Left renal cortex interstitium (tissue), 4 donors: ENCODE measurements around the gene BAZ1B. TPM values are rescaled to one million over a fixed set of nuclear protein-coding genes. Genes with fewer than 3 reads are reported as not detected.

Experiments used
- DNase-seq, 4 donors: peaks; one replicate each; pipeline ENCODE4 v3.0.0-alpha.2; 2013; ENCODE audit warnings: low read depth in 4 of 4, low spot score in 2 of 4, missing footprints in 1 of 4
- polyA plus RNA-seq, 4 donors: library from polyadenylated mRNA; unstranded; fragments of 120-200 nt; gene quantifications; one replicate each; pipeline ENCODE4 v1.2.1, GENCODE V29; 2013; ENCODE audit not compliant: insufficient read length in 4 of 4

Gene BAZ1B
- polyA plus RNA-seq, 4 donors, result 67.5 to 78.7 (median 72.7) TPM

- peak in 2 of 4 donors; percentile 53 to 62 for DNase-seq
These were observed 124.4 kb downstream of the BAZ1B start for GRCh38 chr7:73397521-73398281.

DNA sequence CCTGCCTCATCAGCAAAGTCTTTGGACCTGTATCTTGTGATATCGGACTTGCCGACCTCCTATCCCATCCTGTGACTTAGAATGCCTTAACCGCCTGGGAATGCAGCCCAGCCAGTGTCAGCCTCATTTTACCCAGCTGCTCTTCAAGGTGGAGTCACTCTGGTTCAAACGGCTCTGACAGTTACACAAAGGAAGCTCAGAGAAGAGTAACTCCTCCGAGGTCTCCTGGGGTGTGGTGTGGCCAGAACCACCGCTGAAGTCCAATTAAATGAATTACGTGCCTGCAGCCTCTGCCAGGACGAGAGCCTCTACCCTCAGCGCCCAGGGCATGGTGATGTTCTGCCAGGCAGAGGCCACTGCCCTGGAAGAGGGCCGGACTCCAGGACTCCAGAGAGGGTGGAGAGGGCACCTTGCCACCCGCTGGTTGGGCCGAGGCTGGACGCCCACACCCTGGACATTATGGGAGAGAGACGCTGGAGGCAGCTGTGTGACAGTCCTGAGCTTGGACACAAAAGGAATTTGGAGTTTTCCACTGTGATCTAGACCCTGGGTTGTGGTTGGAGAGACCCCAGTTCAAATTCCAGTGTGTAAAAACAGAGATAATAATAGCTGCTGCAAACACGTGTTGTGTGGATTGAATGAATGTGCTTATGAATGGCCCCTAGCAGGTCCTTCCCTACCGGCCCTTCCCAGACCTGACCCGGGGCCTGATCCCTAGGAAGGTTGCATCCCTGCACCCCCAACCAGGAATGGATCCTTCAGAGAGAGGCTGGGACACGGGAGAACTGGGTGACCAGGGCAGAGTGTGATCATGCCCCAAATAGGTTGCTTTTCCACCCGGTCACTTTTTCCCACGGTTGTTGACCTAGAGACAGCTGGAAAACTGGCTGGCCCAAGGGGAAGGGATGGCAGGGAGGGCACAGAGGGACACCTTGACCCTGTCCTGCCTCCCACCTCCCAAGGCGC is 126.3 kb downstream of the BAZ1B start:
- no peak for DNase-seq

- DNase-seq, result no peak
These were observed 127.7 kb downstream of the BAZ1B start for GRCh38 chr7:73394422-73394821.

- DNase-seq, result no peak
These were observed 130.7 kb downstream of the BAZ1B start for GRCh38 chr7:73391396-73391795.

Other genes starting within 250 kb of the BAZ1B start
- 10 to 100 TPM; 13.7 to 21.5 (median 19.7) TPM for gene NSUN5, start 213.5 kb downstream of the BAZ1B start, polyA plus RNA-seq
- under 1 TPM; 0.20 to 0.43 (median 0.32) TPM for gene TRIM50, start 194.2 kb downstream of the BAZ1B start, polyA plus RNA-seq
- under 1 TPM in 3 of 4 donors, not detected in 1; 0.29 to 0.90 (median 0.78) TPM for gene FKBP6, start 194.1 kb downstream of the BAZ1B start, polyA plus RNA-seq
- under 1 TPM; 0.28 to 0.67 (median 0.54) TPM for gene FZD9, start 88.5 kb downstream of the BAZ1B start, polyA plus RNA-seq
- 10 to 100 TPM; 37.0 to 44.3 (median 40.9) TPM for gene BCL7B, start 35.4 kb upstream of the BAZ1B start, polyA plus RNA-seq
- gene TBL2, start 56.3 kb upstream of the BAZ1B start, polyA plus RNA-seq, result 10 to 100 TPM; 39.3 to 42.5 (median 40.6) TPM
- gene MLXIPL, start 102.2 kb upstream of the BAZ1B start, polyA plus RNA-seq, result 10 to 100 TPM in 1 of 4 donors, 1 to 10 TPM in 3; 3.0 to 10.1 (median 5.2) TPM
- gene VPS37D, start 145.5 kb upstream of the BAZ1B start, polyA plus RNA-seq, result 10 to 100 TPM; 12.0 to 22.5 (median 16.2) TPM
- gene DNAJC30, start 161.2 kb upstream of the BAZ1B start, polyA plus RNA-seq, result 10 to 100 TPM in 3 of 4 donors, 1 to 10 TPM in 1; 9.9 to 13.9 (median 12.2) TPM
- 100 to 1,000 TPM in 1 of 4 donors, 10 to 100 TPM in 3; 77.7 to 102 (median 94.3) TPM for gene BUD23, start 161.3 kb upstream of the BAZ1B start, polyA plus RNA-seq
- 10 to 100 TPM in 2 of 4 donors, 1 to 10 TPM in 2; 8.5 to 13.5 (median 11.1) TPM for gene STX1A, start 197.4 kb upstream of the BAZ1B start, polyA plus RNA-seq
- 10 to 100 TPM; 23.7 to 35.9 (median 30.7) TPM for gene ABHD11, start 216.5 kb upstream of the BAZ1B start, polyA plus RNA-seq
- gene CLDN3, start 248.0 kb upstream of the BAZ1B start, polyA plus RNA-seq, result 10 to 100 TPM; 33.7 to 77.8 (median 56.5) TPM